Measurements from ENCODE around the gene PTPN13.

The PTPN13 gene

GRCh38 chr4:86556791-86557415 lies 37.2 kb upstream of the PTPN13 start:
- H3K27ac Mint-ChIP-seq: peak overlapping the region; percentile 84
- peaks cover 49% of the 10 kb centered on the region for H3K4me1 Mint-ChIP-seq
- H3K36me3 Mint-ChIP-seq (ENCODE audit: low read depth): no peaks in the 10 kb centered on the region
- peaks cover 2% of the 10 kb centered on the region for H3K27me3 Mint-ChIP-seq (ENCODE audit: low read depth, poor library complexity)
- DNase-seq: no peak
- H3K4me3 Mint-ChIP-seq: peak overlapping the region; percentile 38
- no peaks in the 10 kb centered on the region for H3K9me3 Mint-ChIP-seq
- TF ChIP-seq CTCF (IDR thresholded peaks at IDR 0.05): no peak

GRCh38 chr4:86557526-86557925 lies 36.6 kb upstream of the PTPN13 start:
- no peaks in the 10 kb centered on the region for H3K9me3 Mint-ChIP-seq
- DNase-seq: no peak
- no peak overlapping the region for H3K4me3 Mint-ChIP-seq
- H3K36me3 Mint-ChIP-seq (ENCODE audit: low read depth): no peaks in the 10 kb centered on the region
- no peak overlapping the region for H3K27ac Mint-ChIP-seq
- peaks cover 43% of the 10 kb centered on the region for H3K4me1 Mint-ChIP-seq
- no peak for TF ChIP-seq CTCF (IDR thresholded peaks at IDR 0.05)
- no peaks in the 10 kb centered on the region for H3K27me3 Mint-ChIP-seq (ENCODE audit: low read depth, poor library complexity)

- Mint-ChIP-seq H3K4me3 (no peak overlapping the region), H3K27me3 (ENCODE audit: low read depth, poor library complexity) (no peaks in the 10 kb centered on the region), H3K9me3 (no peaks in the 10 kb centered on the region), H3K4me1 (peaks cover 35% of the 10 kb centered on the region), H3K27ac (no peak overlapping the region), H3K36me3 (ENCODE audit: low read depth) (no peaks in the 10 kb centered on the region)
- TF ChIP-seq CTCF (IDR thresholded peaks at IDR 0.05): no peak
- DNase-seq: no peak
Observed at GRCh38 chr4:86558258-86558657, 35.9 kb upstream of the PTPN13 start.

GRCh38 chr4:86558797-86559196 lies 35.3 kb upstream of the PTPN13 start:
- peaks cover 32% of the 10 kb centered on the region for H3K4me1 Mint-ChIP-seq
- H3K36me3 Mint-ChIP-seq (ENCODE audit: low read depth): no peaks in the 10 kb centered on the region
- no peak overlapping the region for H3K27ac Mint-ChIP-seq
- no peaks in the 10 kb centered on the region for H3K9me3 Mint-ChIP-seq
- no peak overlapping the region for H3K4me3 Mint-ChIP-seq
- no peak for DNase-seq
- no peaks in the 10 kb centered on the region for H3K27me3 Mint-ChIP-seq (ENCODE audit: low read depth, poor library complexity)
- TF ChIP-seq CTCF (IDR thresholded peaks at IDR 0.05): no peak

GRCh38 chr4:86560447-86560846 lies 33.7 kb upstream of the PTPN13 start:
- Mint-ChIP-seq H3K27me3 (ENCODE audit: low read depth, poor library complexity) (no peaks in the 10 kb centered on the region), H3K4me3 (no peak overlapping the region), H3K27ac (no peak overlapping the region), H3K4me1 (peaks cover 32% of the 10 kb centered on the region), H3K9me3 (no peaks in the 10 kb centered on the region), H3K36me3 (ENCODE audit: low read depth) (no peaks in the 10 kb centered on the region)
- DNase-seq: no peak
- TF ChIP-seq CTCF (IDR thresholded peaks at IDR 0.05): no peak

- Mint-ChIP-seq H3K27ac (peak overlapping the region; percentile 9), H3K9me3 (no peaks in the 10 kb centered on the region), H3K4me1 (peaks cover 30% of the 10 kb centered on the region), H3K27me3 (ENCODE audit: low read depth, poor library complexity) (no peaks in the 10 kb centered on the region), H3K4me3 (no peak overlapping the region), H3K36me3 (ENCODE audit: low read depth) (no peaks in the 10 kb centered on the region)
- no peak for TF ChIP-seq CTCF (IDR thresholded peaks at IDR 0.05)
- no peak for DNase-seq
Observed at GRCh38 chr4:86561256-86561655, 32.9 kb upstream of the PTPN13 start.

All from nephron progenitor cell (in vitro differentiated cells).